ENCODE results near the gene USP17L12.
"Not testable (repeated sequence)": the region's sequence is repeated elsewhere in the genome, so short reads cannot be mapped to it uniquely, and the experiment has no call there.

- not testable (repeated sequence) for TF ChIP-seq CTCF, POLR2A (IDR thresholded peaks at IDR 0.05)
Observed at GRCh38 chr4:9234085-9234484, 14.1 kb downstream of the USP17L12 start, which contains the start of gene USP17L15.

Measured in Peyer's patch (tissue), 4 donors.